Liver (tissue), 9 donors: ENCODE data around the gene BOLA2B. TPM values are rescaled to one million over a fixed set of nuclear protein-coding genes. Genes with fewer than 3 reads are reported as not detected.

Experiments
- DNase-seq: peaks from one replicate; pipeline ENCODE4 v3.0.0-alpha.2; 2017; ENCODE audit warnings: low spot score
- H3K27ac ChIP-seq, 2 donors: one replicate each; pipeline ENCODE4 v1.7.0; 2013; ENCODE audit warnings: inconsistent platforms in 2 of 2, low read length in 2 of 2, control low read depth in 1 of 2, low read depth in 1 of 2, mild to moderate bottlenecking in 1 of 2
- H3K27me3 ChIP-seq, 4 donors: one replicate each; pipeline versions ENCODE4 v1.6.1 to v1.7.0; 2013; ENCODE audit warnings: low read length in 3 of 4, inconsistent platforms in 1 of 4, mild to moderate bottlenecking in 1 of 4, moderate library complexity in 1 of 4; ENCODE audit not compliant: control insufficient read depth in 4 of 4, insufficient read depth in 4 of 4
- H3K36me3 ChIP-seq, 4 donors: one replicate each; pipeline versions ENCODE4 v1.6.1 to v1.7.0; 2013; ENCODE audit warnings: low read length in 3 of 4, mild to moderate bottlenecking in 3 of 4, low read depth in 1 of 4, moderate library complexity in 1 of 4; ENCODE audit not compliant: control insufficient read depth in 4 of 4, insufficient read depth in 3 of 4
- H3K4me1 ChIP-seq, 4 donors: one replicate each; pipeline versions ENCODE4 v1.6.1 to v1.7.0; 2013; ENCODE audit warnings: low read length in 3 of 4, mild to moderate bottlenecking in 3 of 4, moderate library complexity in 1 of 4; ENCODE audit not compliant: control insufficient read depth in 4 of 4, insufficient read depth in 4 of 4
- H3K4me3 ChIP-seq, 3 donors: one replicate each; pipeline versions ENCODE4 v1.6.1 to v1.7.0; 2013; ENCODE audit warnings: low read length in 3 of 3, control low read depth in 1 of 3, low read depth in 1 of 3, mild to moderate bottlenecking in 1 of 3
- H3K9ac ChIP-seq, 2 donors: one replicate each; pipeline ENCODE4 v1.7.0; 2013; ENCODE audit warnings: low read length in 2 of 2, mild to moderate bottlenecking in 2 of 2, moderate library complexity in 2 of 2, control low read depth in 1 of 2, low read depth in 1 of 2
- H3K9me3 ChIP-seq, 4 donors: one replicate each; pipeline versions ENCODE4 v1.6.1 to v1.7.0; 2013; ENCODE audit warnings: low read length in 3 of 4; ENCODE audit not compliant: control insufficient read depth in 4 of 4
- EGR1 ChIP-seq, 2 donors: IDR thresholded peaks; 2 replicates each; pipeline ENCODE4 v1.6.1; 2016 to 2018; ENCODE audit warnings: antibody characterized with exemption in 2 of 2, low read depth in 2 of 2
- FOXA2 ChIP-seq: IDR thresholded peaks from 2 replicates; pipeline ENCODE4 v1.6.1; 2016; ENCODE audit warnings: antibody characterized with exemption
- GABPA ChIP-seq, 2 donors: IDR thresholded peaks in 1 of 2; conservative IDR thresholded peaks in 1 of 2; 2 replicates each; pipeline ENCODE4 v1.6.1; 2016; ENCODE audit warnings: antibody characterized with exemption in 2 of 2, mild to moderate bottlenecking in 1 of 2, moderate library complexity in 1 of 2
- HNF4A ChIP-seq, 2 donors: conservative IDR thresholded peaks; 2 replicates each; pipeline ENCODE4 v1.6.1; 2016; ENCODE audit warnings: antibody characterized with exemption in 2 of 2, mild to moderate bottlenecking in 2 of 2
- HNF4G ChIP-seq: IDR thresholded peaks from 2 replicates; pipeline ENCODE4 v1.6.1; 2016; ENCODE audit warnings: antibody characterized with exemption
- JUND ChIP-seq, 2 donors: IDR thresholded peaks; 2 replicates each; pipeline ENCODE4 v1.6.1; 2016; ENCODE audit warnings: antibody characterized with exemption in 2 of 2
- NR2F2 ChIP-seq: IDR thresholded peaks from 2 replicates; pipeline ENCODE4 v1.6.1; 2016; ENCODE audit warnings: antibody characterized with exemption
- RAD21 ChIP-seq, 2 donors: IDR thresholded peaks; 2 replicates each; pipeline ENCODE4 v1.6.1; 2016; ENCODE audit warnings: antibody characterized with exemption in 2 of 2, mild to moderate bottlenecking in 2 of 2
- RXRA ChIP-seq, 2 donors: IDR thresholded peaks; 2 replicates each; pipeline ENCODE4 v1.6.1; 2017 to 2018; ENCODE audit warnings: antibody characterized with exemption in 2 of 2, mild to moderate bottlenecking in 1 of 2
- SP1 ChIP-seq: IDR thresholded peaks from 2 replicates; pipeline ENCODE4 v1.6.1; 2018; ENCODE audit warnings: antibody characterized with exemption, mild to moderate bottlenecking
- TAF1 ChIP-seq: conservative IDR thresholded peaks from 2 replicates; pipeline ENCODE4 v1.6.1; 2016; ENCODE audit warnings: antibody characterized with exemption, mild to moderate bottlenecking
- YY1 ChIP-seq: IDR thresholded peaks from 2 replicates; pipeline ENCODE4 v1.6.1; 2016; ENCODE audit warnings: antibody characterized with exemption, mild to moderate bottlenecking
- WGBS: extraction: QIAGEN DNeasy Blood & Tissue Kit; methylation state at CpG from one replicate; pipeline ENCODE4 v1.1.7; 2013; 5-methylcytosine and 5-hydroxymethylcytosine counted together
- polyA plus RNA-seq, 2 donors: library from polyadenylated mRNA; stranded (reverse) in 1 of 2; unstranded in 1 of 2; fragments of 200-250 nt in 1 of 2; fragments of >200 nt in 1 of 2; fragmentation: Nextera tagmentation in 1 of 2; extraction: Ambion mirVana in 1 of 2; gene quantifications; one replicate each; pipeline versions ENCODE4 v1.2.1 to v1.2.3, GENCODE V29; 2013 to 2015
- total RNA-seq, 2 donors: library from RNA; depleted of rRNA; stranded (reverse); fragments of >200 nt; gene quantifications; one replicate each; pipeline ENCODE4 v1.2.3, GENCODE V29; 2014
- TF ChIP-seq, protein P1 (sequence below): IDR thresholded peaks from 2 replicates; pipeline ENCODE4 v1.6.1; 2016; ENCODE audit warnings: antibody characterized with exemption
- TF ChIP-seq, protein P2 (sequence below): IDR thresholded peaks from 2 replicates; pipeline ENCODE4 v1.6.1; 2016; ENCODE audit warnings: antibody characterized with exemption, mild to moderate bottlenecking
- TF ChIP-seq, protein P3 (sequence below): IDR thresholded peaks from 2 replicates; pipeline ENCODE4 v1.6.1; 2016; ENCODE audit warnings: antibody characterized with exemption
- TF ChIP-seq, protein P4 (sequence below): IDR thresholded peaks from 2 replicates; pipeline ENCODE4 v1.6.1; 2016; ENCODE audit warnings: antibody characterized with exemption
- TF ChIP-seq, protein P5 (sequence below): fragments of 150-350 bp; IDR thresholded peaks from 2 replicates; pipeline ENCODE4 v1.5.1; 2017; ENCODE audit warnings: improper control_type of control experiment, low read depth, low read length; ENCODE audit not compliant: missing input control
- donor health status: healthy.
- donor health status: healthy.
- donor health status: healthy.
- donor health status: healthy.
- donor health status: healthy.

Gene BOLA2B
- total and polyA plus RNA-seq, 4 donors: 21.2 to 79.8 (median 56.8) TPM

DNA sequence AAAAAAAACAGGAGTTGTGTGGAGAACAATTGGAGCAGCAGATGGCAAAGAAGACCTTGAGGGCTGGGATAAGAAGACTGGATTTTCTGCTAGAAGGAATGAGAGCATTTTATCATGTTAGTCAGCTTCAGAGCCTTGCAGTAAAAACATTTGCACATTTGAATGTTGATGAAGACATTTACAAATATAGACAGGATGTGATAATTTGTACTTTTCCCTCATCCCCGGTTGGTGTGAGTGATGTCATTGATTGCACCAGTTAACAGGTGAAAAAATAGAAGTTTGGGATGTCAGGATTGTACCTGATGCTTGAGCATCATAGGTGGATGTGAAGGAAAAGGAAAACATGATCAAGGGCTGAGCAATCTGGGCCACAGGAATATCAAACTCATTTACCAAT is 47.8 kb downstream of the BOLA2B start:
- no peak overlapping the region for H3K27ac ChIP-seq
- H3K4me1 ChIP-seq: no peaks in the 10 kb centered on the region
- H3K4me3 ChIP-seq: no peak overlapping the region
- H3K9ac ChIP-seq: no peak overlapping the region
- H3K27me3 ChIP-seq: no peaks in the 10 kb centered on the region
- WGBS: 55% methylated on average over 1 of the region's 1 CpG
- no peak for TF ChIP-seq JUND (IDR thresholded peaks at IDR 0.05)
- TF ChIP-seq EGR1 (IDR thresholded peaks at IDR 0.05; ENCODE audit: low read depth in 2 of 2): no peak
- TF ChIP-seq, protein P1, sequence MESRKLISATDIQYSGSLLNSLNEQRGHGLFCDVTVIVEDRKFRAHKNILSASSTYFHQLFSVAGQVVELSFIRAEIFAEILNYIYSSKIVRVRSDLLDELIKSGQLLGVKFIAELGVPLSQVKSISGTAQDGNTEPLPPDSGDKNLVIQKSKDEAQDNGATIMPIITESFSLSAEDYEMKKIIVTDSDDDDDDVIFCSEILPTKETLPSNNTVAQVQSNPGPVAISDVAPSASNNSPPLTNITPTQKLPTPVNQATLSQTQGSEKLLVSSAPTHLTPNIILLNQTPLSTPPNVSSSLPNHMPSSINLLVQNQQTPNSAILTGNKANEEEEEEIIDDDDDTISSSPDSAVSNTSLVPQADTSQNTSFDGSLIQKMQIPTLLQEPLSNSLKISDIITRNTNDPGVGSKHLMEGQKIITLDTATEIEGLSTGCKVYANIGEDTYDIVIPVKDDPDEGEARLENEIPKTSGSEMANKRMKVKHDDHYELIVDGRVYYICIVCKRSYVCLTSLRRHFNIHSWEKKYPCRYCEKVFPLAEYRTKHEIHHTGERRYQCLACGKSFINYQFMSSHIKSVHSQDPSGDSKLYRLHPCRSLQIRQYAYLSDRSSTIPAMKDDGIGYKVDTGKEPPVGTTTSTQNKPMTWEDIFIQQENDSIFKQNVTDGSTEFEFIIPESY: no peak
- TF ChIP-seq, protein P2, sequence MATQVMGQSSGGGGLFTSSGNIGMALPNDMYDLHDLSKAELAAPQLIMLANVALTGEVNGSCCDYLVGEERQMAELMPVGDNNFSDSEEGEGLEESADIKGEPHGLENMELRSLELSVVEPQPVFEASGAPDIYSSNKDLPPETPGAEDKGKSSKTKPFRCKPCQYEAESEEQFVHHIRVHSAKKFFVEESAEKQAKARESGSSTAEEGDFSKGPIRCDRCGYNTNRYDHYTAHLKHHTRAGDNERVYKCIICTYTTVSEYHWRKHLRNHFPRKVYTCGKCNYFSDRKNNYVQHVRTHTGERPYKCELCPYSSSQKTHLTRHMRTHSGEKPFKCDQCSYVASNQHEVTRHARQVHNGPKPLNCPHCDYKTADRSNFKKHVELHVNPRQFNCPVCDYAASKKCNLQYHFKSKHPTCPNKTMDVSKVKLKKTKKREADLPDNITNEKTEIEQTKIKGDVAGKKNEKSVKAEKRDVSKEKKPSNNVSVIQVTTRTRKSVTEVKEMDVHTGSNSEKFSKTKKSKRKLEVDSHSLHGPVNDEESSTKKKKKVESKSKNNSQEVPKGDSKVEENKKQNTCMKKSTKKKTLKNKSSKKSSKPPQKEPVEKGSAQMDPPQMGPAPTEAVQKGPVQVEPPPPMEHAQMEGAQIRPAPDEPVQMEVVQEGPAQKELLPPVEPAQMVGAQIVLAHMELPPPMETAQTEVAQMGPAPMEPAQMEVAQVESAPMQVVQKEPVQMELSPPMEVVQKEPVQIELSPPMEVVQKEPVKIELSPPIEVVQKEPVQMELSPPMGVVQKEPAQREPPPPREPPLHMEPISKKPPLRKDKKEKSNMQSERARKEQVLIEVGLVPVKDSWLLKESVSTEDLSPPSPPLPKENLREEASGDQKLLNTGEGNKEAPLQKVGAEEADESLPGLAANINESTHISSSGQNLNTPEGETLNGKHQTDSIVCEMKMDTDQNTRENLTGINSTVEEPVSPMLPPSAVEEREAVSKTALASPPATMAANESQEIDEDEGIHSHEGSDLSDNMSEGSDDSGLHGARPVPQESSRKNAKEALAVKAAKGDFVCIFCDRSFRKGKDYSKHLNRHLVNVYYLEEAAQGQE: no peak
- no peak for TF ChIP-seq RAD21 (IDR thresholded peaks at IDR 0.05)
- TF ChIP-seq SP1: no peak
- TF ChIP-seq, protein P3, sequence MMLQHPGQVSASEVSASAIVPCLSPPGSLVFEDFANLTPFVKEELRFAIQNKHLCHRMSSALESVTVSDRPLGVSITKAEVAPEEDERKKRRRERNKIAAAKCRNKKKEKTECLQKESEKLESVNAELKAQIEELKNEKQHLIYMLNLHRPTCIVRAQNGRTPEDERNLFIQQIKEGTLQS: no peak
- TF ChIP-seq FOXA2: no peak
- no peak for TF ChIP-seq RXRA (IDR thresholded peaks at IDR 0.05)
- no peak for TF ChIP-seq TAF1
- TF ChIP-seq, protein P4, sequence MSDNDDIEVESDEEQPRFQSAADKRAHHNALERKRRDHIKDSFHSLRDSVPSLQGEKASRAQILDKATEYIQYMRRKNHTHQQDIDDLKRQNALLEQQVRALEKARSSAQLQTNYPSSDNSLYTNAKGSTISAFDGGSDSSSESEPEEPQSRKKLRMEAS: no peak
- TF ChIP-seq GABPA (IDR thresholded peaks at IDR 0.05 in 1 of 2, conservative IDR thresholded peaks at IDR 0.05 in 1 of 2): no peak
- no peak for TF ChIP-seq HNF4G
- TF ChIP-seq, protein P5, sequence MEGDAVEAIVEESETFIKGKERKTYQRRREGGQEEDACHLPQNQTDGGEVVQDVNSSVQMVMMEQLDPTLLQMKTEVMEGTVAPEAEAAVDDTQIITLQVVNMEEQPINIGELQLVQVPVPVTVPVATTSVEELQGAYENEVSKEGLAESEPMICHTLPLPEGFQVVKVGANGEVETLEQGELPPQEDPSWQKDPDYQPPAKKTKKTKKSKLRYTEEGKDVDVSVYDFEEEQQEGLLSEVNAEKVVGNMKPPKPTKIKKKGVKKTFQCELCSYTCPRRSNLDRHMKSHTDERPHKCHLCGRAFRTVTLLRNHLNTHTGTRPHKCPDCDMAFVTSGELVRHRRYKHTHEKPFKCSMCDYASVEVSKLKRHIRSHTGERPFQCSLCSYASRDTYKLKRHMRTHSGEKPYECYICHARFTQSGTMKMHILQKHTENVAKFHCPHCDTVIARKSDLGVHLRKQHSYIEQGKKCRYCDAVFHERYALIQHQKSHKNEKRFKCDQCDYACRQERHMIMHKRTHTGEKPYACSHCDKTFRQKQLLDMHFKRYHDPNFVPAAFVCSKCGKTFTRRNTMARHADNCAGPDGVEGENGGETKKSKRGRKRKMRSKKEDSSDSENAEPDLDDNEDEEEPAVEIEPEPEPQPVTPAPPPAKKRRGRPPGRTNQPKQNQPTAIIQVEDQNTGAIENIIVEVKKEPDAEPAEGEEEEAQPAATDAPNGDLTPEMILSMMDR: no peak
- TF ChIP-seq YY1: no peak
- no peak for DNase-seq
- H3K36me3 ChIP-seq: no peaks in the 10 kb centered on the region
- no peaks in the 10 kb centered on the region for H3K9me3 ChIP-seq

DNA sequence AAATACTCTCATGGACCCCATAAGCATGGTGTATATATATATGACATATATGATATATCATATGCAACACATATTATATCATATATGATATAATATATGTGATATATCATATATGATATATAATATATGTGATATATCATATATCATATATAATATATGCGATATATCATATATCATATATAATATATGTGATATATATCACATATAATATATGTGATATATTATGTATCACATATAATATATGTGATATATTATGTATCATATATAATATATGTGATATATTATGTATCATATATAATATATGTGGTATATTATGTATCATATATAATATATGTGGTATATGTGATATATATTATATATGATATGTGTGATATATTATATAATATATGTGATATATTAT is 48.5 kb downstream of the BOLA2B start:
- 4% methylated on average over 1 of the region's 1 CpG for WGBS
- H3K36me3 ChIP-seq: no peaks in the 10 kb centered on the region
- no peak overlapping the region for H3K27ac ChIP-seq
- TF ChIP-seq, protein P3: no peak
- no peak for TF ChIP-seq SP1
- no peak for TF ChIP-seq GABPA (IDR thresholded peaks at IDR 0.05 in 1 of 2, conservative IDR thresholded peaks at IDR 0.05 in 1 of 2)
- no peak for TF ChIP-seq YY1
- no peak for TF ChIP-seq HNF4A (conservative IDR thresholded peaks at IDR 0.05)
- no peak for TF ChIP-seq EGR1 (IDR thresholded peaks at IDR 0.05; ENCODE audit: low read depth in 2 of 2)
- TF ChIP-seq RXRA (IDR thresholded peaks at IDR 0.05): no peak
- TF ChIP-seq NR2F2: no peak
- DNase-seq: no peak
- H3K9me3 ChIP-seq: no peaks in the 10 kb centered on the region
- no peaks in the 10 kb centered on the region for H3K27me3 ChIP-seq
- H3K9ac ChIP-seq: no peak overlapping the region
- no peaks in the 10 kb centered on the region for H3K4me1 ChIP-seq
- no peak overlapping the region for H3K4me3 ChIP-seq
